GM12873 (cell line): ENCODE data around the gene SMURF1.

Source experiments
- CTCF ChIP-seq: IDR thresholded peaks from 2 replicates; pipeline ENCODE4 v1.5.1; 2012; ENCODE audit warnings: low read depth, mild to moderate bottlenecking, moderate library complexity, low read length, control low read depth; ENCODE audit not compliant: insufficient read depth; ENCODE audit errors: missing control alignments

The SMURF1 gene

GRCh38 chr7:99040104-99040958 is 103.6 kb downstream of the SMURF1 start:
- peak; percentile 74 for TF ChIP-seq CTCF

GRCh38 chr7:99039384-99039891 is 104.5 kb downstream of the SMURF1 start:
- TF ChIP-seq CTCF = no peak

- TF ChIP-seq CTCF = no peak
Measured at GRCh38 chr7:99038086-99038855, 105.6 kb downstream of the SMURF1 start.

- no peak for TF ChIP-seq CTCF
Measured at GRCh38 chr7:99037327-99037940, 106.5 kb downstream of the SMURF1 start.

GRCh38 chr7:99036546-99037111 is 107.3 kb downstream of the SMURF1 start:
- peak; percentile 25 for TF ChIP-seq CTCF

- no peak for TF ChIP-seq CTCF
Measured at GRCh38 chr7:99035723-99036545, 108.0 kb downstream of the SMURF1 start.
